ELR (cell line): Measurements from ENCODE around the gene THG1L.
A peak's percentile ranks its signal among the peaks of the same experiment; 100 is the strongest.
"Not testable (repeated sequence)": the region's sequence is repeated elsewhere in the genome, so short reads cannot be mapped to it uniquely, and the experiment has no call there.

Experiments
- DNase-seq: peaks from one replicate; pipeline ENCODE4 v3.0.0-alpha.2; 2015; ENCODE audit warnings: low read depth

Gene THG1L

GRCh38 chr5:157731272-157732129 is at the start of gene THG1L:
THG1L (plus strand) TSS chr5:157731420; CDS start chr5:157731441, 21 bp downstream.
- DNase-seq, result peak; percentile 99

- no peak for DNase-seq
Observed at GRCh38 chr5:157682257-157682656, 49.0 kb upstream of the THG1L start.

GRCh38 chr5:157686276-157687197 is 44.7 kb upstream of the THG1L start:
- not testable (repeated sequence) for DNase-seq

GRCh38 chr5:157687198-157687554 is 44.0 kb upstream of the THG1L start:
- DNase-seq, result no peak

GRCh38 chr5:157689942-157690689 is 41.1 kb upstream of the THG1L start:
- no peak for DNase-seq

- DNase-seq, result no peak
Observed at GRCh38 chr5:157690690-157691433, 40.4 kb upstream of the THG1L start.

- DNase-seq, result not testable (repeated sequence)
Observed at GRCh38 chr5:157693816-157694215, 37.4 kb upstream of the THG1L start.

GRCh38 chr5:157696154-157696553 is 35.1 kb upstream of the THG1L start:
- DNase-seq, result not testable (repeated sequence)

- not testable (repeated sequence) for DNase-seq
Observed at GRCh38 chr5:157698674-157699073, 32.5 kb upstream of the THG1L start.

- no peak for DNase-seq
Observed at GRCh38 chr5:157703736-157704135, 27.5 kb upstream of the THG1L start.

GRCh38 chr5:157708866-157709265 is 22.4 kb upstream of the THG1L start:
- peak; percentile 56 for DNase-seq

GRCh38 chr5:157709346-157709745 is 21.9 kb upstream of the THG1L start:
- DNase-seq, result no peak

GRCh38 chr5:157710431-157710830 is 20.8 kb upstream of the THG1L start:
- no peak for DNase-seq

GRCh38 chr5:157710882-157711281 is 20.3 kb upstream of the THG1L start:
- DNase-seq, result peak; percentile 90

- peak; percentile 17 for DNase-seq
Observed at GRCh38 chr5:157713830-157714595, 17.2 kb upstream of the THG1L start.

GRCh38 chr5:157714596-157714864 is 16.7 kb upstream of the THG1L start:
- peak; percentile 29 for DNase-seq

- DNase-seq, result peak; percentile 80
Observed at GRCh38 chr5:157718519-157718918, 12.7 kb upstream of the THG1L start.

- no peak for DNase-seq
Observed at GRCh38 chr5:157719245-157719644, 12.0 kb upstream of the THG1L start.

- DNase-seq, result no peak
Observed at GRCh38 chr5:157721159-157721558, 10.1 kb upstream of the THG1L start.

GRCh38 chr5:157722895-157723294 is 8.3 kb upstream of the THG1L start:
- DNase-seq, result not testable (repeated sequence)

- not testable (repeated sequence) for DNase-seq
Observed at GRCh38 chr5:157726607-157727006, 4.6 kb upstream of the THG1L start.
